Suprapubic skin (tissue), 3 donors: Measurements from ENCODE around the gene YTHDF1.
"Not testable (repeated sequence)": the region's sequence is repeated elsewhere in the genome, so short reads cannot be mapped to it uniquely, and the experiment has no call there.

Experiments used
- CTCF ChIP-seq, 2 donors: fragments of 200-600 bp in 1 of 2; fragments of 450-650 bp in 1 of 2; sonication (generic) in 1 of 2; IDR thresholded peaks; one replicate each; pipeline ENCODE4 v1.5.1; 2016 to 2019; ENCODE audit warnings: antibody characterized with exemption in 2 of 2, mild to moderate bottlenecking in 1 of 2, moderate library complexity in 1 of 2
- POLR2A ChIP-seq, 2 donors: fragments of 450-650 bp; IDR thresholded peaks; one replicate each; pipeline ENCODE4 v1.6.1; 2017; ENCODE audit warnings: antibody characterized with exemption in 2 of 2, mild to moderate bottlenecking in 2 of 2, moderate library complexity in 2 of 2

GRCh38 chr20:63159251-63159650, 56.7 kb downstream of the YTHDF1 start:
- not testable (repeated sequence) for TF ChIP-seq CTCF, POLR2A (IDR thresholded peaks at IDR 0.05)
